ENCODE measurements around the gene GJA3.

Gene GJA3

GRCh38 chr13:20132052-20132634, 28.7 kb downstream of the GJA3 start:
- no peak overlapping the region for H3K4me3 ChIP-seq (ENCODE audit: low read length)
- DNase-seq (ENCODE audit: low read depth, low spot score): no peak

DNA sequence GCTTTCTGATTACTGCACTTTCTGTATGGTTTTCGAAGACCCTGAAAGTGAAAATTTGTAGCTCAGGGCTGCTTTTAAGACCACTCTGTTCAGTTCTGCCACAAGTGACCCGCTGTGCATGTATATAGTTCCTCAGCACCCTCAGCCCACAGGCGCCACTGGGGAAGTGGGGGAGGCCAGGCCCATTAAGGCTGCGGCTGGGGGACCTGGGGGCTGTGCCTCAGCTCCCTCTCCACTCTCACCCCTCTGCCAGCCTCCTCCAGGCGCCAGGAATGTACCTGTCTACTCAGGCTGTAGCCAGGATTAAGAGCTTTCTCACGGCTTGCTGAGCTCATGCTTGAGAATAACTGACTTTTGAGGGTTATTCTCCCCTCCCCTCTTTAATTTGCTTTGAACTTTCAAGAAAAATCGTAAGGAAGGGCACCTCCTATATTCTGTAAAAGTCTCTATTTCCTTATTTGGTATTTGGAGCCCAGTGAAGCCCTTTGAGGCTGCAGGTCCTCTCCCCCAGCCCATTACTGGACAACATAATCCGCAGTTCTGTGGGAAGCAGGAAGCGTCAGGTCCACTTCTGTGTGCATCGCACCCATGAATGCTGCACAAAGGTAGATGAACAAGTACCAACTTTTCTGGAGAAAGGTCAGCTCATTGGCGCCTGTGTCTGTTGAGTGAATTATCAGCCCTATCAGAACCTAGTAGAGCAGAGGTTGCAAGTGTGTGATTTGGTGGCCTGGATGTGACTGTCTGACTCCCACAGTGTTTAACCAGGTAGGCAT, 29.6 kb downstream of the GJA3 start:
- no peak overlapping the region for H3K4me3 ChIP-seq (ENCODE audit: low read length)
- no peak for DNase-seq (ENCODE audit: low read depth, low spot score)

DNA sequence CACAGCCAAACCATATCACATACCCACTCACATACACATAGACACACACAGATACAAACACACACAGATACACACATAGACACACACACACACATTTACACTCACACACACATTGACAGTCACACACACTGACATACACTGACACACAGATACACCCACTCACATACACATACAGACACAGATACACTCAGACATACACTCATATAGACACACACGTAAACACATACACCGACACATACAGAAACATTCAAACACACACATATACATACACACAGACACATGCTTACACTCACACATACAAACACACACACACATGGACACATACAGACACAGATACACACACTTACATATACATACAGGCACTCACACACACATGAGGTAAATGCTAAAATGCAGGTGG, 30.2 kb downstream of the GJA3 start:
- DNase-seq (ENCODE audit: low read depth, low spot score): no peak
- H3K4me3 ChIP-seq (ENCODE audit: low read length): no peak overlapping the region

GRCh38 chr13:20130012-20130411, 30.8 kb downstream of the GJA3 start:
- H3K4me3 ChIP-seq (ENCODE audit: low read length): no peak overlapping the region
- DNase-seq (ENCODE audit: low read depth, low spot score): no peak

DNA sequence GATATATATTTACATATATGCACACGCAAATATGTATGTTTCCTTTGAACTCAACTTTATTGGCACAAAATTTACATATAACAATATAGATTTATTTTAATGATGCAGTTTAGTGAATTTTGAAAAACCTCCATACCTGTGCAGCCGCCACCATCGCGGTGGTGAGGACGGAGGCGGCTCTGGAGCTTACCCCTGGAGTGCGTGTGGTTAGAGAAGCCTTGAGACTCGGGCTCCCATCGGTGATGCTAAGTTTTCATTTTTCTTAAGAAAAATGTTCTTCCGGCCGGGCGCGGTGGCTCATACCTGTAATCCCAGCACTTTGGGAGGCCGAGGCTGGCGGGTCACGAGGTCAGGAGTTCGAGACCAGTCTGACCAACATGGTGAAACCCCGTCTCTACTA, 31.8 kb downstream of the GJA3 start:
- H3K4me3 ChIP-seq (ENCODE audit: low read length): no peak overlapping the region
- no peak for DNase-seq (ENCODE audit: low read depth, low spot score)

GRCh38 chr13:20128459-20128931, 32.4 kb downstream of the GJA3 start:
- no peak overlapping the region for H3K4me3 ChIP-seq (ENCODE audit: low read length)

DNA sequence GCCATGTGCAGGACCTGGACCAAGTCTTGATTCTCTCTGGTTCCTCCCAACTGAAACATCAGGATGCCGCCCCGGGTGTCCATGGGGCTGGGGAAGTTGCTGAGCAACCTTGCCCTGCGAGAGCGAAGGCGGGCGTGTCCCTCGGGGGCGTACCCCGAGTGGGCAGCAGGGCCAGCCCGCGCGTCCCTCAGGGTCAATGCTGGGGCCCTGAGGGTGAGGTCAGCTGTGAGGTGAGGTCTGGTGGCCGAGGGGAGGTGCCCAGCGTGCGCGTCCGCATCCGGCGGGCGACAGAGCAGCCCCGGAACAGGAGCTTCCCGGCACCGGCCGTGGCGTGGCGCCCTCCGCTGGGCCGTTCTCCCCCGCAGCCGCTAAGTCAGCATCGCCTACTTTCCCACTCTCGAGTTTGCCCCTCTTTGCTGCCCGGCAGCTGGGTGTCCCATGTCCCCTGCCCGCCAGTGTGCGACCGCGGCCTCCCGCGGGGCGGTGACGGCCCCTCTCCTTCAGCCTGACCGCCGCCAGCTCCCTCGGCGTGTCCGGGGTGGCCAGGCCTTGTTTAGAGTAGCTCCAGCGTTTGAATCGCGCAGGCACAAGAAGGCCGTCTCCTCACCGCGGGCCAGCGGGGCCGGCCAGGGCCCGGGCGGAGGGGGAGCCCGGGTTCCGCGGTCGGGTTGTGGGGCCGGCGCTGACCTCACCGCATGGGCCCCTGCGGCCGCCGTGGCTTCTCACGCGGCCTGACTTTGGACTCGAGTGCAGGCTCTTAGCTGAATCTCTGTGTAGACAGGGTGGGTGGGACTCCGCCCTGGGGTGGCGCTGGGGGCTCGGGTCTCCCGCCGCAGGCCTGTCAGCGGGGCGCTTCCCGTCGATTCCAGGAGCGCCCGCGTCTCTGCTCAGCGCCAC, 33.0 kb downstream of the GJA3 start:
- no peak for DNase-seq (ENCODE audit: low read depth, low spot score)
- no peak overlapping the region for H3K4me3 ChIP-seq (ENCODE audit: low read length)

More at GRCh38 chr13:20128459-20128931, 32.4 kb downstream of the GJA3 start:
- no peak for DNase-seq (ENCODE audit: low read depth, low spot score)

- no peak for DNase-seq (ENCODE audit: low read depth, low spot score)
- no peak overlapping the region for H3K4me3 ChIP-seq (ENCODE audit: low read length)
Observed at GRCh38 chr13:20127262-20127561, 33.6 kb downstream of the GJA3 start.

- H3K4me3 ChIP-seq (ENCODE audit: low read length): no peak overlapping the region
- no peak for DNase-seq (ENCODE audit: low read depth, low spot score)
Observed at GRCh38 chr13:20126541-20127261, 34.2 kb downstream of the GJA3 start.

DNA sequence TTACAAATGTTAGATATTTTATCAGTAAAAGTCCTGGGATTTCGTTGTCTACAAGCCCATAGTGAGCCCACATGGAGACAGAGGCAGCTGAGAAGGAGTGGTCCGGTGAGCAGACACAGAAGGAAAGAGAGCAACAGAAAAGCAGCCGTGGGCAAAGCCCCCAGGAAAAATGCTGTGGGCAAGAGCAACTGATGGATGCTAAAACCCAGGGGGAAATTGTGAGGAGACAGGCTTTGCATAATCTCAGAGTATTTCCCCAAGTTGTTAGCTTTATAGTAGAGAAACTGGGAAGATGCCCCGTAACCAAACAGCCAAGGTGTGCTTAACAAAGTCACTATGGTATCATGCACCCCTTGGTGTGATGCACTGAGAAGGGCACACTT, 35.1 kb downstream of the GJA3 start:
- no peak overlapping the region for H3K4me3 ChIP-seq (ENCODE audit: low read length)

DNA sequence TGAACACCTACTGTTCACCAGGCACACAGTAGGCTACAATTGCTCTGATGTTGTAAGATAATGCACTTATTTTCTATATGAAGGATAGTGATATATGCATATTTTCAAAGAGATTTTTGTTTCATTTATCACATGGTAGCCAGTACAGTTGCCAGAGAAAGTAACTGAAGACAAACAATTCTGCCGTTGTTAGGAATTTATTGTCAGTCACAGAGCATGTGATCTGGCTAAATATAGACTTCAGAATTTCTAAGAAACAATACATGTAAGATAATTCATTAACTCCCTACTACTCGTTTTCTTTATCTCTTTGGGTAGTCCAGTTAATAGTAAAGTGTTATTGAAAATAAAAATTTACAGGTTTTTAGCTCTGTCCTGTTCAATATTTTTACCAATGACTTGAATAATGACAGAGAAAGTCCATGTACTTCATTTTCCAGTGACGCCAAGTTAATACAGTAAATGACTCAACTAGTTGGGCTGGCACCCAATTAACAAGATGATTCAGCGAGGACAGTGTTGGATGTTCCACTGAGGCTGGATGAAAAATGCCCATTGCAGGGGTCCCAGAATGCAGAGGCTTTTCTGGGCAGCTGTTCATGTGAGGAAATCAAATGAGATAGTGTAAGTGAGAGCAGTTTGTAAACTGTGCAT, 35.6 kb downstream of the GJA3 start:
- DNase-seq (ENCODE audit: low read depth, low spot score): no peak
- H3K4me3 ChIP-seq (ENCODE audit: low read length): no peak overlapping the region

More for the DNA sequence above, 35.1 kb downstream of the GJA3 start:
- no peak for DNase-seq (ENCODE audit: low read depth, low spot score)

DNA sequence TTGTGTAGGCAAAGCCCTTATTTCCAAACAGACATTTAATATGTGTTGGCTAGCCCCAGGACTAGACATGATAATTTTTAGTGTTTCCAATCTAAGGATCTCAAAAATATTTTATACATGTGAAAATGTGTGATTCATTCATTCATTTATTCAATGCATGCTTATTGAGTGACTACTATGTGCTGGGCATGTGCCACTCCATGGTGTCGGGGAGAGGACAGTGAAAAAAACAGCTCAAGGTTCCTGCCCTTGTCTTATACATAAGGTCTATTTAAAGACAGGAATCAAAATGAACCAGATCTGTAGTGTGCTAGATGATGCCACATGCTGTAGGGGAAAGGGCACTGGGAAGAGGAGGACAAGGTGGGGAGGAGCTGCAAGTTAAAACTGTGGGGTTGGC, 36.5 kb downstream of the GJA3 start:
- DNase-seq (ENCODE audit: low read depth, low spot score): no peak
- no peak overlapping the region for H3K4me3 ChIP-seq (ENCODE audit: low read length)

GRCh38 chr13:20121159-20121525, 39.7 kb downstream of the GJA3 start:
- DNase-seq (ENCODE audit: low read depth, low spot score): no peak
- H3K4me3 ChIP-seq (ENCODE audit: low read length): peak overlapping the region; percentile 72

DNA sequence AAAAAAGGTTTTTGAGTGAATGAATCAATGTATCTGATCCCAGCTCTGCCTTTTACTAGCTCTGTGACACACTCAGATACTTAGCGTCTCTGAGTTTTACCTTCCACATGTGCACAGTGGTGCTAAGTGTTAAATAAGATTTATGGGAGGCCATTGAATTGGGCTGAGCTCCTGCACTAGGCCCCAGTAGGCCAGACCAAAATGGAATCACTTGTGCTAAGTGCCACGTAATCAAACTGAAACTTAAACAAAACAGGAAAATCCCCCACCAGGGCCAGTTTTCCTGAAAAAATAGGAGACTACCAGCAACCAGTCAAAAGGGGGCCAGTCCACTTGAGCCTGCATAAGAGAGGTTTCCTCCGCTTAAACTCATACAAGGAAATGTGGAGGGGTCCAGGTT, 40.9 kb downstream of the GJA3 start:
- no peak for DNase-seq (ENCODE audit: low read depth, low spot score)
- H3K4me3 ChIP-seq (ENCODE audit: low read length): peak overlapping the region; percentile 72

DNA sequence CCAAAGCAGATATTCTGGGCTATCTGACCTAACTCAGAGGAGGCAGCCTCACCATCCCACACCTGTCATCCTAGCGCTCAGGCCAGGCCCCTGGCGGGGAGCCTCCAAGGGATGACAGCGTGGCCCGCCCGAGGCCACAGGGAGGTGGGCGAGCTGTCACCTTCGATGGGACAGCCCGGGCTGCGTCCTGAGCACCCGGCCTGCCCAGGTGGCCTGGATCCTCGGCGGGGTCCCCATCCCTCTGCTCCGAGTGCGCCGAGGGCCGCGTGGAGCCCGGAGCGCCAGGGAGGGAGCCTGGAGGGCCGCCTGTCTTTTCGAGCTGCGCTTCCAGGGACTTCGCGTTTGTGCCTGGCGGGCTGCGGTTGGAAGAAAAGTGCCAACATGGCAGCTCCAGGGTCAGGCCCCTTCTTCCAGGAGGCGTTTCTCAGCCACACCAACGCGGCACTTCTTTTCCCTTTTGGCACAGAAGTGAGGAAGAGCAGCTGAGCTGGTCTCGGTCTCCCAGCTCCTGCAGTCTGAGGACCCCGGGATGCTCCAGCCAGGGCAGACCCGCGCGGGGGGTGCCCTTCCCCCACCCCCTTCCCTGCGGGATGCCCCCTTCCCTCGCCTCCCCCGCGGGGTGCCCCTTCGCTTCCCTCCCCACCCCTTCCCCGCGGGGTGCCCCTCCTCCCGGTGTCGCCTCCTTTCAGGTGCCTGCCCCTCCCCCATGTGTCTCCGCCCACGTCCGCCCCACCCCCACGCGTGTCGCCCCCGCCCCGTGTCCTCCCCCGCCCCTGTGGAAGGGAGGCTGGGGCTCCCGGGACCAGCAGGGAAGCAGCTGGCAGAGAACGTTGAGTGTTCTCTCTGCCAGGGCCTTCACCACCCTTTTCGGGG, 42.3 kb downstream of the GJA3 start:
- no peak for DNase-seq (ENCODE audit: low read depth, low spot score)
- H3K4me3 ChIP-seq (ENCODE audit: low read length): peak overlapping the region; percentile 72

GRCh38 chr13:20116213-20116612, 44.6 kb downstream of the GJA3 start:
- H3K4me3 ChIP-seq (ENCODE audit: low read length): no peak overlapping the region
- DNase-seq (ENCODE audit: low read depth, low spot score): no peak

- DNase-seq (ENCODE audit: low read depth, low spot score): no peak
- no peak overlapping the region for H3K4me3 ChIP-seq (ENCODE audit: low read length)
Observed at GRCh38 chr13:20114066-20114610, 46.7 kb downstream of the GJA3 start.

GRCh38 chr13:20109037-20109436, 51.8 kb downstream of the GJA3 start:
- H3K4me3 ChIP-seq (ENCODE audit: low read length): no peak overlapping the region
- no peak for DNase-seq (ENCODE audit: low read depth, low spot score)

Measured in Jurkat, Clone E6-1 (cell line).